Mammary epithelial cell (primary cell): ENCODE measurements around the gene SMPD1.

ENCODE experiments used
- CTCF ChIP-seq, 2 donors: IDR thresholded peaks in 1 of 2; conservative IDR thresholded peaks in 1 of 2; 2 replicates each; pipeline ENCODE4 v1.5.1; 2011 to 2012; ENCODE audit warnings: inconsistent platforms in 2 of 2, low read length in 2 of 2, mild to moderate bottlenecking in 2 of 2, control low read depth in 1 of 2, low read depth in 1 of 2; ENCODE audit not compliant: insufficient read depth in 1 of 2; ENCODE audit errors: extremely low read depth in 1 of 2
- EZH2 ChIP-seq: IDR thresholded peaks from 2 replicates; pipeline ENCODE4 v1.6.1; 2012; ENCODE audit warnings: low read length, inconsistent platforms, borderline replicate concordance

- no peak for TF ChIP-seq CTCF (conservative IDR thresholded peaks at IDR 0.05 in 1 of 2, IDR thresholded peaks at IDR 0.05 in 1 of 2; ENCODE audit: extremely low read depth in 1 of 2, insufficient read depth in 1 of 2, low read depth in 1 of 2, low read length in 2 of 2)
- TF ChIP-seq EZH2, result no peak
Measured at GRCh38 chr11:6418557-6419008, 28.3 kb downstream of the SMPD1 start.
